Measurements from ENCODE around the gene BDKRB1. TPM values are rescaled to one million over a fixed set of nuclear protein-coding genes. Genes with fewer than 3 reads are reported as not detected.

The BDKRB1 gene
- total and polyA plus RNA-seq, 10 of the 15 experiments (the other 5 are each of a cell fraction or from before 2014, with no cell fraction given): 0.21 TPM; not detected in 9

DNA sequence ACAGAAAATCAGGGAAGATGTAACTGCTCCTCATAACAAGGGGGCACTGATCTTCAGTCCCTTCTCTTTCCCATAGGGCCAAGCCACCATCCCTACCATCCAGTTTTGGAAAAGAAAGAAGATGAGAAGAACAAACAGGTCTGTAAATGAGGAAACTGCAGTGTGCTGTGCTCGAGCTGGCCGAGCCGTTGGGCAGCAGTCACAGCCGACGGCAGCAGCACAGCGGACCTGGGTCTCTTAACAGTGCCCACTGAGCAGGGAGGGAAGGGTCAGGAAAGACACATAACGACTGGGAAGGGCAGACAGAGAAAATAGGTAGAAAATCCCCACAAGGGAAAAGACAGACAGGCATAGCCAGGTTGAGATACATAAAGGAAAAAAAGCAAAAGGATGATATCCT is 38.2 kb downstream of the BDKRB1 start:
- Histone ChIP-seq H3K9ac (ENCODE audit: control insufficient read depth, insufficient read depth, low read length) (no peak overlapping the region), H3K27ac (ENCODE audit: control insufficient read depth, insufficient read depth) (no peak overlapping the region), H4K20me1 (ENCODE audit: control insufficient read depth, insufficient read depth) (no peaks in the 10 kb centered on the region), H3K9me3 (replicated peaks; ENCODE audit: control insufficient read depth, insufficient read depth, low read length) (no peaks in the 10 kb centered on the region), H3K27me3 (replicated peaks in 1 of 2; ENCODE audit: control insufficient read depth in 2 of 2, insufficient read depth in 2 of 2, low read length in 1 of 2) (no peaks in the 10 kb centered on the region), H2AFZ (ENCODE audit: control insufficient read depth, low read depth, low read length) (no peak overlapping the region), H3K4me3 (no peak overlapping the region), H3K4me1 (ENCODE audit: control insufficient read depth, insufficient read depth, low read length) (no peaks in the 10 kb centered on the region), H3K4me2 (ENCODE audit: control insufficient read depth, insufficient read depth) (no peak overlapping the region), H3K36me3 (ENCODE audit: control insufficient read depth in 2 of 2, insufficient read depth in 2 of 2, low read length in 1 of 2) (peaks cover 0 to 7% of the 10 kb centered on the region in 2 experiments; a peak in 2 of 4 replicates), H3K79me2 (ENCODE audit: control insufficient read depth, insufficient read depth, low read length) (no peaks in the 10 kb centered on the region)
- DNase-seq (ENCODE audit: low read depth, low spot score): no peak
- no peak for ATAC-seq
- ChIA-PET SMC1A (ENCODE audit: uncharacterized antibody, unreplicated experiment) (interaction anchor here (1.9 kb wide), 1 partner anchor 238 kb away, joined by 4 read pairs; no protein-coding TSS in a partner anchor), RAD21 (ENCODE audit: unreplicated experiment) (no interaction called here), POLR2A (no interaction called here), CTCF (interaction anchor here (1.2 to 7.2 kb wide), 2 partner anchors 8 to 129 kb away, joined by 4 to 51 read pairs; no protein-coding TSS in a partner anchor)
- FAIRE-seq: no peak
- intact Hi-C loops (cut with micrococcal nuclease; ENCODE audit: unreplicated experiment): no loop called here
- TF ChIP-seq RELA (IDR thresholded peaks at IDR 0.05; ENCODE audit: borderline replicate concordance, partially characterized antibody) (no peak), SIN3A (IDR thresholded peaks at IDR 0.05; ENCODE audit: low read depth, low read length) (no peak), DPF2 (IDR thresholded peaks at IDR 0.05) (no peak), ZNF207 (IDR thresholded peaks at IDR 0.05; ENCODE audit: borderline replicate concordance) (no peak), ZNF622 (IDR thresholded peaks at IDR 0.05) (no peak), ZNF274 (IDR thresholded peaks at IDR 0.05; ENCODE audit: insufficient read depth, insufficient read length) (no peak), PKNOX1 (IDR thresholded peaks at IDR 0.05) (no peak), SMAD5 (IDR thresholded peaks at IDR 0.05; ENCODE audit: low read depth) (no peak), RELB (IDR thresholded peaks at IDR 0.05; ENCODE audit: low read depth) (no peak), ETV6 (conservative IDR thresholded peaks at IDR 0.05 in 1 of 2, IDR thresholded peaks at IDR 0.05 in 1 of 2; ENCODE audit: borderline replicate concordance in 1 of 2, low read depth in 1 of 2) (no peak), NRF1 (conservative IDR thresholded peaks at IDR 0.05; ENCODE audit: low read depth, low read length) (no peak), HDAC6 (IDR thresholded peaks at IDR 0.05; ENCODE audit: unreplicated experiment) (no peak), TCF7 (IDR thresholded peaks at IDR 0.05; ENCODE audit: borderline replicate concordance) (no peak), MTA2 (IDR thresholded peaks at IDR 0.05; ENCODE audit: low read depth) (no peak), SUZ12 (IDR thresholded peaks at IDR 0.05; ENCODE audit: unreplicated experiment) (no peak), ZNF384 (IDR thresholded peaks at IDR 0.05; ENCODE audit: borderline replicate concordance, low read depth, low read length) (no peak), GATAD2B (conservative IDR thresholded peaks at IDR 0.05; ENCODE audit: low read depth) (no peak), ZNF24 (IDR thresholded peaks at IDR 0.05) (no peak)
- TF ChIP-seq, protein P1, sequence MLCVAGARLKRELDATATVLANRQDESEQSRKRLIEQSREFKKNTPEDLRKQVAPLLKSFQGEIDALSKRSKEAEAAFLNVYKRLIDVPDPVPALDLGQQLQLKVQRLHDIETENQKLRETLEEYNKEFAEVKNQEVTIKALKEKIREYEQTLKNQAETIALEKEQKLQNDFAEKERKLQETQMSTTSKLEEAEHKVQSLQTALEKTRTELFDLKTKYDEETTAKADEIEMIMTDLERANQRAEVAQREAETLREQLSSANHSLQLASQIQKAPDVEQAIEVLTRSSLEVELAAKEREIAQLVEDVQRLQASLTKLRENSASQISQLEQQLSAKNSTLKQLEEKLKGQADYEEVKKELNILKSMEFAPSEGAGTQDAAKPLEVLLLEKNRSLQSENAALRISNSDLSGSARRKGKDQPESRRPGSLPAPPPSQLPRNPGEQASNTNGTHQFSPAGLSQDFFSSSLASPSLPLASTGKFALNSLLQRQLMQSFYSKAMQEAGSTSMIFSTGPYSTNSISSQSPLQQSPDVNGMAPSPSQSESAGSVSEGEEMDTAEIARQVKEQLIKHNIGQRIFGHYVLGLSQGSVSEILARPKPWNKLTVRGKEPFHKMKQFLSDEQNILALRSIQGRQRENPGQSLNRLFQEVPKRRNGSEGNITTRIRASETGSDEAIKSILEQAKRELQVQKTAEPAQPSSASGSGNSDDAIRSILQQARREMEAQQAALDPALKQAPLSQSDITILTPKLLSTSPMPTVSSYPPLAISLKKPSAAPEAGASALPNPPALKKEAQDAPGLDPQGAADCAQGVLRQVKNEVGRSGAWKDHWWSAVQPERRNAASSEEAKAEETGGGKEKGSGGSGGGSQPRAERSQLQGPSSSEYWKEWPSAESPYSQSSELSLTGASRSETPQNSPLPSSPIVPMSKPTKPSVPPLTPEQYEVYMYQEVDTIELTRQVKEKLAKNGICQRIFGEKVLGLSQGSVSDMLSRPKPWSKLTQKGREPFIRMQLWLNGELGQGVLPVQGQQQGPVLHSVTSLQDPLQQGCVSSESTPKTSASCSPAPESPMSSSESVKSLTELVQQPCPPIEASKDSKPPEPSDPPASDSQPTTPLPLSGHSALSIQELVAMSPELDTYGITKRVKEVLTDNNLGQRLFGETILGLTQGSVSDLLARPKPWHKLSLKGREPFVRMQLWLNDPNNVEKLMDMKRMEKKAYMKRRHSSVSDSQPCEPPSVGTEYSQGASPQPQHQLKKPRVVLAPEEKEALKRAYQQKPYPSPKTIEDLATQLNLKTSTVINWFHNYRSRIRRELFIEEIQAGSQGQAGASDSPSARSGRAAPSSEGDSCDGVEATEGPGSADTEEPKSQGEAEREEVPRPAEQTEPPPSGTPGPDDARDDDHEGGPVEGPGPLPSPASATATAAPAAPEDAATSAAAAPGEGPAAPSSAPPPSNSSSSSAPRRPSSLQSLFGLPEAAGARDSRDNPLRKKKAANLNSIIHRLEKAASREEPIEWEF (IDR thresholded peaks at IDR 0.05; ENCODE audit: insufficient replicate concordance, low read depth, low read length): no peak
- 89% methylated on average over 7 of the region's 7 CpGs for WGBS (ENCODE audit: insufficient coverage, insufficient replicate concordance, low lambda C conversion rate, missing lambda C conversion rate)
- in situ Hi-C loops (cut with MboI): no loop called here
- no TSS peak for BruUV-seq (replicated peaks)
